SK-N-SH (cell line): ENCODE measurements around the gene LHFPL6. TPM values are rescaled to one million over a fixed set of nuclear protein-coding genes. Genes with fewer than 3 reads are reported as not detected.

Experiments used
- CTCF ChIA-PET: fragments of 300-600, 350-600 bp; formaldehyde crosslinking; extraction: SDS; loops from one replicate; lab custom pipeline; 2021; lab: Yijun Ruan, JAX
- POLR2A ChIA-PET: fragments of 350-600 bp; sonication (Branson Sonifier 250); formaldehyde crosslinking; extraction: SDS; loops from one replicate; lab custom pipeline; 2020; ENCODE audit warnings: antibody characterized with exemption, inconsistent platforms; lab: Yijun Ruan, JAX
- DNase-seq: peaks from one replicate; pipeline ENCODE4 v3.0.0; 2012
- H2AFZ ChIP-seq: fragments of 200-600 bp; sonication (generic); 2 replicates; pipeline ENCODE4 v1.8.1; 2016; ENCODE audit warnings: antibody characterized with exemption, mild to moderate bottlenecking, low read depth
- H3F3A ChIP-seq: fragments of 200-600 bp; sonication (generic); replicated peaks from 2 replicates; pipeline ENCODE3; 2016; ENCODE audit warnings: antibody characterized with exemption, mild to moderate bottlenecking; ENCODE audit not compliant: insufficient read depth
- H3K27ac ChIP-seq, 2 experiments: fragments of 200-500 bp in 1 of 2; fragments of 200-600 bp in 1 of 2; sonication (Bioruptor generic) in 1 of 2; sonication (generic), shearing (Covaris generic) in 1 of 2; 2 replicates each; pipeline versions ENCODE4 v1.5.1 to v1.6.1; 2014 to 2016; ENCODE audit warnings: low read depth in 2 of 2, inconsistent platforms in 1 of 2, low read length in 1 of 2, mild to moderate bottlenecking in 1 of 2, mixed read lengths in 1 of 2
- H3K27me3 ChIP-seq: fragments of 200-600 bp; sonication (generic), shearing (Covaris generic); 2 replicates; pipeline ENCODE4 v1.6.1; 2016; ENCODE audit warnings: mixed run types; ENCODE audit not compliant: insufficient read depth
- H3K36me3 ChIP-seq, 2 experiments: fragments of 200-500 bp in 1 of 2; fragments of 200-600 bp in 1 of 2; sonication (Bioruptor generic) in 1 of 2; sonication (generic) in 1 of 2; replicated peaks in 1 of 2; 2 replicates each; pipeline versions ENCODE3 to v1.5.1; 2014 to 2016; ENCODE audit warnings: low read length in 1 of 2, mild to moderate bottlenecking in 1 of 2; ENCODE audit not compliant: insufficient read depth in 2 of 2, control insufficient read depth in 1 of 2
- H3K4me1 ChIP-seq, 2 experiments: fragments of 200-500 bp in 1 of 2; fragments of 200-600 bp in 1 of 2; sonication (Bioruptor generic) in 1 of 2; sonication (generic), shearing (Covaris generic) in 1 of 2; 2 replicates each; pipeline versions ENCODE4 v1.5.1 to v1.6.1; 2014 to 2016; ENCODE audit warnings: low read depth in 1 of 2, low read length in 1 of 2, mixed run types in 1 of 2; ENCODE audit not compliant: insufficient read depth in 2 of 2, control insufficient read depth in 1 of 2
- H3K4me2 ChIP-seq: fragments of 200-600 bp; sonication (generic), shearing (Covaris generic); 2 replicates; pipeline ENCODE4 v1.6.1; 2017; ENCODE audit warnings: mixed run types
- H3K4me3 ChIP-seq, 2 experiments: fragments of 200-500 bp in 1 of 2; fragments of 200-600 bp in 1 of 2; sonication (Bioruptor generic) in 1 of 2; sonication (generic), shearing (Covaris generic) in 1 of 2; 2 replicates each; pipeline versions ENCODE4 v1.5.1 to v1.8.1; 2014 to 2016; ENCODE audit warnings: low read depth in 2 of 2, inconsistent platforms in 1 of 2, low read length in 1 of 2, mild to moderate bottlenecking in 1 of 2, mixed read lengths in 1 of 2, moderate library complexity in 1 of 2
- H3K79me2 ChIP-seq: fragments of 200-600 bp; sonication (generic); 2 replicates; pipeline ENCODE4 v1.8.1; 2017; ENCODE audit warnings: mild to moderate bottlenecking; ENCODE audit not compliant: insufficient read depth
- H3K9ac ChIP-seq: fragments of 200-600 bp; sonication (generic); 2 replicates; pipeline ENCODE4 v1.6.1; 2017; ENCODE audit warnings: mixed run types
- H3K9me2 ChIP-seq: fragments of 200-600 bp; sonication (generic); 2 replicates; pipeline ENCODE4 v1.6.1; 2017; ENCODE audit warnings: mixed run types
- H3K9me3 ChIP-seq: fragments of 200-600 bp; sonication (generic); 2 replicates; pipeline ENCODE4 v1.6.1; 2017; ENCODE audit warnings: mixed run types, mild to moderate bottlenecking, moderate library complexity
- H4K20me1 ChIP-seq: fragments of 200-600 bp; sonication (generic); 2 replicates; pipeline ENCODE4 v1.6.1; 2017; ENCODE audit warnings: mild to moderate bottlenecking, mixed run types; ENCODE audit not compliant: insufficient read depth
- FOXJ3 ChIP-seq: sonication (generic); formaldehyde crosslinking; IDR thresholded peaks from 2 replicates; pipeline ENCODE4 v1.5.1; 2020; ENCODE audit warnings: mild to moderate bottlenecking, missing genetic modification reagents
- GATA2 ChIP-seq: sonication (generic); formaldehyde crosslinking; IDR thresholded peaks from 2 replicates; pipeline ENCODE4 v1.5.0; 2020; ENCODE audit warnings: mild to moderate bottlenecking, missing genetic modification reagents
- JUND ChIP-seq: IDR thresholded peaks from 2 replicates; pipeline ENCODE4 v1.4.0; 2012
- RCOR1 ChIP-seq: fragments of 150-350 bp; IDR thresholded peaks from 2 replicates; pipeline ENCODE4 v1.6.1; 2017; ENCODE audit warnings: antibody characterized with exemption, low read length
- RFX5 ChIP-seq: IDR thresholded peaks from 2 replicates; pipeline ENCODE4 v1.6.1; 2012; ENCODE audit warnings: mild to moderate bottlenecking, improper control_type of control experiment, low read length
- SIN3A ChIP-seq: IDR thresholded peaks from 2 replicates; pipeline ENCODE4 v1.6.1; 2012; ENCODE audit warnings: low read depth, mild to moderate bottlenecking, low read length, moderate library complexity, borderline replicate concordance
- SMC3 ChIP-seq: IDR thresholded peaks from 2 replicates; pipeline ENCODE4 v1.6.1; 2012; ENCODE audit warnings: low read depth, low read length, improper control_type of control experiment
- TEAD4 ChIP-seq: IDR thresholded peaks from 2 replicates; pipeline ENCODE4 v1.4.0; 2012; ENCODE audit warnings: mild to moderate bottlenecking, borderline replicate concordance; ENCODE audit not compliant: insufficient read depth
- YY1 ChIP-seq: IDR thresholded peaks from 2 replicates; pipeline ENCODE4 v1.4.0; 2012; ENCODE audit warnings: low read depth, mild to moderate bottlenecking
- WGBS: methylation state at CpG from one replicate; pipeline ENCODE4 v1.1.6; 2017; ENCODE audit warnings: low lambda C conversion rate; 5-methylcytosine and 5-hydroxymethylcytosine counted together
- polyA plus RNA-seq, 3 experiments: library from polyadenylated mRNA; depleted of rRNA; stranded (reverse); fragments of >200 nt; gene quantifications; 2 replicates each; pipeline ENCODE4 v1.2.3, GENCODE V29; 2012
- TF ChIP-seq, protein P1 (sequence below): IDR thresholded peaks from 2 replicates; pipeline ENCODE4 v1.6.1; 2012; ENCODE audit warnings: mild to moderate bottlenecking, low read depth, low read length, moderate library complexity
- TF ChIP-seq, protein P2 (sequence below): IDR thresholded peaks from 2 replicates; pipeline ENCODE4 v1.4.0; 2012; ENCODE audit warnings: low read depth
- TF ChIP-seq, protein P3 (sequence below): IDR thresholded peaks from 2 replicates; pipeline ENCODE4 v1.4.0; 2012; ENCODE audit warnings: low read depth, borderline replicate concordance

The LHFPL6 gene
- polyA plus RNA-seq, 1 of the 3 experiments (the other 2 are of a cell fraction), result 22.2 TPM

DNA sequence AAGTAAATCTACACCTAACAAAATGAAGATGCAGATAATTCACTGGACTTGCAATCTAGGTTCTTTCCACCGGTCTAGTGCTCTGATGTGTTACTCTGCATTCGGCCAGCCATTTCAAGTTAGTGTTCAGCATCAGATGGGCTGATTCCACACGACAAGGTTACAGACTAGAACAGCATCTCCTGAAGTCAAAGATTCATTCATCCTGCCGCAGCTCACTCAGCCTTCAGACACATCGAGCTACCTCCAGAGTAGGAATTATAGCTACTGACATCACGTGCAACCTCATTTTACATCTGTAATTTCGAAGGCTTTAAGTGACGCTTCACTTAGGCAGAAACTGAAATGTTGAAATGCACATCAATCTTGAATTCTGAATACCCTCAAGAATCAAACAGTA is 76.5 kb downstream of the LHFPL6 start:
- WGBS, result 95% methylated on average over 8 of the region's 8 CpGs
- no peak overlapping the region for H2AFZ ChIP-seq
- no peak for TF ChIP-seq FOXJ3 (CRISPR knock-in tag)

DNA sequence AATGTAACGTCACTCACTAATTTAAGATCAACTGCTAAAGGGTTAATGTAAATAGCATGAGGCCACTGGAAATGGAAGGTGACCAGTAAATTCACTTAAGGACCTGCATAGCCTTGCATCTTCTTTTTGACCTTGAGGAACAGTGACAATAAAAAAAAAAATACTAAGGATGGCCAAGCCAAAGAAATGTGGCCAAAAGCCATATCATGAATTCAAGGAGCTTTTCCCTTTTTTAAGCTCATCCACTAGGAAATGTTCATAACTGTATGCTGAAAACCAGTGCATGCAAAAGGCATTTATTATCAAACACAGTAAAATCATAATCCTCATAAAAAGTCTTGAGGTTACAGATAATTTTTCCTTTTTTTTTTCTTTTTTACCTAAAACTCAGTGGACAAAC is 77.5 kb downstream of the LHFPL6 start:
- TF ChIP-seq YY1 (no peak), SMC3 (no peak), RCOR1 (no peak), TEAD4 (no peak), GATA2 (no peak), RFX5 (no peak), SIN3A (no peak), JUND (no peak)
- TF ChIP-seq, protein P1, sequence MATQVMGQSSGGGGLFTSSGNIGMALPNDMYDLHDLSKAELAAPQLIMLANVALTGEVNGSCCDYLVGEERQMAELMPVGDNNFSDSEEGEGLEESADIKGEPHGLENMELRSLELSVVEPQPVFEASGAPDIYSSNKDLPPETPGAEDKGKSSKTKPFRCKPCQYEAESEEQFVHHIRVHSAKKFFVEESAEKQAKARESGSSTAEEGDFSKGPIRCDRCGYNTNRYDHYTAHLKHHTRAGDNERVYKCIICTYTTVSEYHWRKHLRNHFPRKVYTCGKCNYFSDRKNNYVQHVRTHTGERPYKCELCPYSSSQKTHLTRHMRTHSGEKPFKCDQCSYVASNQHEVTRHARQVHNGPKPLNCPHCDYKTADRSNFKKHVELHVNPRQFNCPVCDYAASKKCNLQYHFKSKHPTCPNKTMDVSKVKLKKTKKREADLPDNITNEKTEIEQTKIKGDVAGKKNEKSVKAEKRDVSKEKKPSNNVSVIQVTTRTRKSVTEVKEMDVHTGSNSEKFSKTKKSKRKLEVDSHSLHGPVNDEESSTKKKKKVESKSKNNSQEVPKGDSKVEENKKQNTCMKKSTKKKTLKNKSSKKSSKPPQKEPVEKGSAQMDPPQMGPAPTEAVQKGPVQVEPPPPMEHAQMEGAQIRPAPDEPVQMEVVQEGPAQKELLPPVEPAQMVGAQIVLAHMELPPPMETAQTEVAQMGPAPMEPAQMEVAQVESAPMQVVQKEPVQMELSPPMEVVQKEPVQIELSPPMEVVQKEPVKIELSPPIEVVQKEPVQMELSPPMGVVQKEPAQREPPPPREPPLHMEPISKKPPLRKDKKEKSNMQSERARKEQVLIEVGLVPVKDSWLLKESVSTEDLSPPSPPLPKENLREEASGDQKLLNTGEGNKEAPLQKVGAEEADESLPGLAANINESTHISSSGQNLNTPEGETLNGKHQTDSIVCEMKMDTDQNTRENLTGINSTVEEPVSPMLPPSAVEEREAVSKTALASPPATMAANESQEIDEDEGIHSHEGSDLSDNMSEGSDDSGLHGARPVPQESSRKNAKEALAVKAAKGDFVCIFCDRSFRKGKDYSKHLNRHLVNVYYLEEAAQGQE, result no peak
- TF ChIP-seq, protein P2, sequence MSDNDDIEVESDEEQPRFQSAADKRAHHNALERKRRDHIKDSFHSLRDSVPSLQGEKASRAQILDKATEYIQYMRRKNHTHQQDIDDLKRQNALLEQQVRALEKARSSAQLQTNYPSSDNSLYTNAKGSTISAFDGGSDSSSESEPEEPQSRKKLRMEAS, result no peak
- TF ChIP-seq, protein P3, sequence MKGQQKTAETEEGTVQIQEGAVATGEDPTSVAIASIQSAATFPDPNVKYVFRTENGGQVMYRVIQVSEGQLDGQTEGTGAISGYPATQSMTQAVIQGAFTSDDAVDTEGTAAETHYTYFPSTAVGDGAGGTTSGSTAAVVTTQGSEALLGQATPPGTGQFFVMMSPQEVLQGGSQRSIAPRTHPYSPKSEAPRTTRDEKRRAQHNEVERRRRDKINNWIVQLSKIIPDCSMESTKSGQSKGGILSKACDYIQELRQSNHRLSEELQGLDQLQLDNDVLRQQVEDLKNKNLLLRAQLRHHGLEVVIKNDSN, result no peak
- WGBS, result 86% methylated on average over 1 of the region's 1 CpG
- Histone ChIP-seq H3K9ac (no peak overlapping the region), H3K27me3 (no peaks in the 10 kb centered on the region), H3K4me1 (peaks cover 0 to 21% of the 10 kb centered on the region in 2 experiments; a peak in 1 of 4 replicates), H3K9me2 (no peaks in the 10 kb centered on the region), H3K4me2 (no peak overlapping the region), H3K4me3 (no peak overlapping the region), H3F3A (peaks cover 17% of the 10 kb centered on the region), H3K79me2 (no peaks in the 10 kb centered on the region), H3K27ac (no peak overlapping the region), H3K9me3 (no peaks in the 10 kb centered on the region), H4K20me1 (no peaks in the 10 kb centered on the region), H3K36me3 (no peaks in the 10 kb centered on the region), H2AFZ (no peak overlapping the region)
- ChIA-PET POLR2A (no interaction called here), CTCF (interaction anchor here (1.4 kb wide), 1 partner anchor 11 kb away, joined by 3 read pairs; no protein-coding TSS in a partner anchor)
- no peak for DNase-seq

More for the DNA sequence above, 76.5 kb downstream of the LHFPL6 start:
- Histone ChIP-seq H3K27ac (peak overlapping the region in 1 of 2 experiments; percentile 89; a peak in 1 of 4 replicates), H3K27me3 (no peaks in the 10 kb centered on the region), H3K9me3 (no peaks in the 10 kb centered on the region), H3K36me3 (no peaks in the 10 kb centered on the region), H3K4me1 (peaks cover 0 to 30% of the 10 kb centered on the region in 2 experiments; a peak in 1 of 4 replicates), H3F3A (peaks cover 17% of the 10 kb centered on the region), H3K4me3 (no peak overlapping the region), H3K4me2 (no peak overlapping the region), H3K9ac (no peak overlapping the region), H4K20me1 (no peaks in the 10 kb centered on the region), H3K79me2 (no peaks in the 10 kb centered on the region), H3K9me2 (no peaks in the 10 kb centered on the region)
- DNase-seq, result no peak
- ChIA-PET CTCF (interaction anchor here (0.5 to 1.4 kb wide), 2 partner anchors 10 to 55 kb away, joined by 3 read pairs; no protein-coding TSS in a partner anchor), POLR2A (interaction anchor here (0.7 kb wide), 1 partner anchor 18 kb away, joined by 3 read pairs; no protein-coding TSS in a partner anchor)
